ENCODE results near the gene METTL6.

Gene METTL6

GRCh38 chr3:15453501-15453900 is 26.2 kb upstream of the METTL6 start:
- DNase-seq (ENCODE audit: low read depth in 1 of 2, low spot score in 1 of 2): no peak
- H3K27ac ChIP-seq (replicated peaks): no peak overlapping the region
- H3K4me3 ChIP-seq (replicated peaks; ENCODE audit: insufficient read depth, low read length): no peak overlapping the region
- no peak for TF ChIP-seq POLR2AphosphoS5 (IDR thresholded peaks at IDR 0.05; ENCODE audit: low read depth)
- no peak for TF ChIP-seq REST (IDR thresholded peaks at IDR 0.05; ENCODE audit: insufficient replicate concordance, low read depth)
- TF ChIP-seq SPI1 (IDR thresholded peaks at IDR 0.05; ENCODE audit: borderline replicate concordance, low read depth): no peak
- no peak for TF ChIP-seq GABPA (IDR thresholded peaks at IDR 0.05; ENCODE audit: low read depth)
- TF ChIP-seq, protein P1, sequence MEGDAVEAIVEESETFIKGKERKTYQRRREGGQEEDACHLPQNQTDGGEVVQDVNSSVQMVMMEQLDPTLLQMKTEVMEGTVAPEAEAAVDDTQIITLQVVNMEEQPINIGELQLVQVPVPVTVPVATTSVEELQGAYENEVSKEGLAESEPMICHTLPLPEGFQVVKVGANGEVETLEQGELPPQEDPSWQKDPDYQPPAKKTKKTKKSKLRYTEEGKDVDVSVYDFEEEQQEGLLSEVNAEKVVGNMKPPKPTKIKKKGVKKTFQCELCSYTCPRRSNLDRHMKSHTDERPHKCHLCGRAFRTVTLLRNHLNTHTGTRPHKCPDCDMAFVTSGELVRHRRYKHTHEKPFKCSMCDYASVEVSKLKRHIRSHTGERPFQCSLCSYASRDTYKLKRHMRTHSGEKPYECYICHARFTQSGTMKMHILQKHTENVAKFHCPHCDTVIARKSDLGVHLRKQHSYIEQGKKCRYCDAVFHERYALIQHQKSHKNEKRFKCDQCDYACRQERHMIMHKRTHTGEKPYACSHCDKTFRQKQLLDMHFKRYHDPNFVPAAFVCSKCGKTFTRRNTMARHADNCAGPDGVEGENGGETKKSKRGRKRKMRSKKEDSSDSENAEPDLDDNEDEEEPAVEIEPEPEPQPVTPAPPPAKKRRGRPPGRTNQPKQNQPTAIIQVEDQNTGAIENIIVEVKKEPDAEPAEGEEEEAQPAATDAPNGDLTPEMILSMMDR (IDR thresholded peaks at IDR 0.05; ENCODE audit: insufficient read depth, low read length): no peak
- H3K27me3 ChIP-seq (ENCODE audit: insufficient read depth, poor library complexity, severe bottlenecking): no peaks in the 10 kb centered on the region

DNA sequence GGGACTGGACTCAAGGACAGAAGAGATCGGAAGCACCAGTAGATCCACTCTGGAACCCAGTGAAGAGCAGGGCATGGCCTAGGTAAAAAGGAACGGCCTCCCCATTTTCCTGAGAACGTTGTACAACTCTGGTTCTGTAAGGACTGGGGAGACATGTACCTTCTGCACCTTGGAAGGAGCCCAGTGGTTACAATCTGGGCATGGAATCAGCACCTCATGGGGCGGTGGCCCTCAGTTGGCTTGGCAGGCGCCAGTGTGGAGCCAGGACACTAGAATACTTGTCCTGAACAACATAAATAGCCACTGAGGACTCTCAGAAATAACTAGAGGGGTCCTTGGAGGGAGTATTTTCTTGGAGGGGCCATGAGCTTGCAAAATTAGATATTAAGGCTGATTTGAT is 25.6 kb upstream of the METTL6 start:
- no peak for TF ChIP-seq REST (IDR thresholded peaks at IDR 0.05; ENCODE audit: insufficient replicate concordance, low read depth)
- TF ChIP-seq, protein P1 (IDR thresholded peaks at IDR 0.05; ENCODE audit: insufficient read depth, low read length): no peak
- no peak for TF ChIP-seq POLR2AphosphoS5 (IDR thresholded peaks at IDR 0.05; ENCODE audit: low read depth)
- no peak for TF ChIP-seq SPI1 (IDR thresholded peaks at IDR 0.05; ENCODE audit: borderline replicate concordance, low read depth)
- no peak for TF ChIP-seq GABPA (IDR thresholded peaks at IDR 0.05; ENCODE audit: low read depth)

GRCh38 chr3:15452156-15452555 is 24.8 kb upstream of the METTL6 start:
- TF ChIP-seq POLR2AphosphoS5 (IDR thresholded peaks at IDR 0.05; ENCODE audit: low read depth) (no peak), GABPA (IDR thresholded peaks at IDR 0.05; ENCODE audit: low read depth) (no peak), SPI1 (IDR thresholded peaks at IDR 0.05; ENCODE audit: borderline replicate concordance, low read depth) (no peak), REST (IDR thresholded peaks at IDR 0.05; ENCODE audit: insufficient replicate concordance, low read depth) (no peak)
- TF ChIP-seq, protein P1 (IDR thresholded peaks at IDR 0.05; ENCODE audit: insufficient read depth, low read length): no peak
- DNase-seq (ENCODE audit: low read depth in 1 of 2, low spot score in 1 of 2): no peak
- Histone ChIP-seq H3K27me3 (ENCODE audit: insufficient read depth, poor library complexity, severe bottlenecking) (no peaks in the 10 kb centered on the region), H3K4me3 (replicated peaks; ENCODE audit: insufficient read depth, low read length) (no peak overlapping the region), H3K27ac (replicated peaks) (no peak overlapping the region)

More for the DNA sequence above, 25.6 kb upstream of the METTL6 start:
- Histone ChIP-seq H3K4me3 (replicated peaks; ENCODE audit: insufficient read depth, low read length) (no peak overlapping the region), H3K27ac (replicated peaks) (no peak overlapping the region), H3K27me3 (ENCODE audit: insufficient read depth, poor library complexity, severe bottlenecking) (no peaks in the 10 kb centered on the region)
- DNase-seq (ENCODE audit: low read depth in 1 of 2, low spot score in 1 of 2): no peak

All from HL-60 (cell line).